H9 (cell line): ENCODE results near the gene TEX10. TPM values are rescaled to one million over a fixed set of nuclear protein-coding genes. Genes with fewer than 3 reads are reported as not detected.
"Not testable (repeated sequence)": the region's sequence is repeated elsewhere in the genome, so short reads cannot be mapped to it uniquely, and the experiment has no call there.

Experiments used
- DNase-seq: peaks from one replicate; pipeline ENCODE4 v3.0.0-alpha.2; 2017
- H2AFZ ChIP-seq: one replicate; pipeline ENCODE4 v1.6.1; 2013; ENCODE audit warnings: mild to moderate bottlenecking, low read length, control low read depth, moderate library complexity
- H2AK5ac ChIP-seq: 2 replicates; pipeline ENCODE4 v1.6.1; 2013; ENCODE audit warnings: low read length, control low read depth, mixed read lengths; ENCODE audit not compliant: insufficient read length
- H2BK120ac ChIP-seq: one replicate; pipeline ENCODE4 v1.6.1; 2013; ENCODE audit warnings: low read depth, mild to moderate bottlenecking, low read length, control low read depth, inconsistent platforms; ENCODE audit not compliant: poor library complexity, severe bottlenecking
- H2BK12ac ChIP-seq: 2 replicates; pipeline ENCODE4 v1.6.1; 2013; ENCODE audit warnings: low read length, control low read depth, mixed read lengths, low read depth; ENCODE audit not compliant: insufficient read length
- H2BK15ac ChIP-seq: 2 replicates; pipeline ENCODE4 v1.6.1; 2013; ENCODE audit warnings: low read depth, low read length, control low read depth
- H2BK20ac ChIP-seq: one replicate; pipeline ENCODE4 v1.6.1; 2013; ENCODE audit warnings: low read depth, mild to moderate bottlenecking, low read length, control low read depth, inconsistent platforms; ENCODE audit not compliant: poor library complexity, severe bottlenecking
- H2BK5ac ChIP-seq: 2 replicates; pipeline ENCODE4 v1.6.1; 2013; ENCODE audit warnings: low read length, control low read depth, mixed read lengths; ENCODE audit not compliant: insufficient read length
- H3K14ac ChIP-seq: 2 replicates; pipeline ENCODE4 v1.6.1; 2013; ENCODE audit warnings: low read length, control low read depth; ENCODE audit not compliant: insufficient read depth
- H3K18ac ChIP-seq: 2 replicates; pipeline ENCODE4 v1.6.1; 2013; ENCODE audit warnings: low read depth, mild to moderate bottlenecking, mixed read lengths, low read length, control low read depth; ENCODE audit not compliant: insufficient read length
- H3K23ac ChIP-seq: 2 replicates; pipeline ENCODE4 v1.6.1; 2013; ENCODE audit warnings: low read length, control low read depth, mixed read lengths, low read depth; ENCODE audit not compliant: insufficient read length
- H3K23me2 ChIP-seq: 2 replicates; pipeline ENCODE4 v1.6.1; 2013; ENCODE audit warnings: low read depth, mild to moderate bottlenecking, mixed read lengths, low read length, control low read depth; ENCODE audit not compliant: insufficient read length, poor library complexity, severe bottlenecking
- H3K27ac ChIP-seq: 2 replicates; pipeline ENCODE4 v1.5.1; 2013; ENCODE audit warnings: low read length, control low read depth, mixed read lengths, low read depth; ENCODE audit not compliant: insufficient read length
- H3K27me3 ChIP-seq: 2 replicates; pipeline ENCODE4 v1.6.1; 2013; ENCODE audit warnings: low read length, control low read depth, inconsistent platforms; ENCODE audit not compliant: insufficient read depth
- H3K4ac ChIP-seq: 2 replicates; pipeline ENCODE4 v1.6.1; 2013; ENCODE audit warnings: low read depth, mild to moderate bottlenecking, control low read depth, inconsistent platforms, low read length, moderate library complexity
- H3K4me1 ChIP-seq: 2 replicates; pipeline ENCODE4 v1.6.1; 2013; ENCODE audit warnings: low read length, control low read depth, inconsistent platforms; ENCODE audit not compliant: insufficient read depth
- H3K4me2 ChIP-seq: 2 replicates; pipeline ENCODE4 v1.6.1; 2013; ENCODE audit warnings: low read length, control low read depth, mixed read lengths; ENCODE audit not compliant: insufficient read length, insufficient read depth
- H3K56ac ChIP-seq: 2 replicates; pipeline ENCODE4 v1.6.1; 2013; ENCODE audit warnings: low read depth, mild to moderate bottlenecking, mixed read lengths, low read length, control low read depth; ENCODE audit not compliant: insufficient read length
- H3K79me1 ChIP-seq: 2 replicates; pipeline ENCODE4 v1.6.1; 2013; ENCODE audit warnings: low read depth, mild to moderate bottlenecking, moderate library complexity, low read length, control low read depth, inconsistent platforms; ENCODE audit not compliant: insufficient read depth, poor library complexity, severe bottlenecking
- H3K79me2 ChIP-seq: 2 replicates; pipeline ENCODE4 v1.6.1; 2013; ENCODE audit warnings: low read length, control low read depth, inconsistent platforms; ENCODE audit not compliant: insufficient read depth
- H3K9ac ChIP-seq: 2 replicates; pipeline ENCODE4 v1.6.1; 2013; ENCODE audit warnings: low read length, control low read depth, mixed read lengths; ENCODE audit not compliant: insufficient read length; ENCODE audit errors: extremely low read depth
- H3K9me3 ChIP-seq: one replicate; pipeline ENCODE4 v1.6.1; 2013; ENCODE audit warnings: low read depth, low read length, inconsistent platforms; ENCODE audit not compliant: control insufficient read depth
- H3T11ph ChIP-seq: one replicate; pipeline ENCODE4 v1.6.1; 2013; ENCODE audit warnings: mild to moderate bottlenecking, low read length, control low read depth, inconsistent platforms
- H4K20me1 ChIP-seq: one replicate; pipeline ENCODE4 v1.6.1; 2013; ENCODE audit not compliant: control insufficient read depth, insufficient read length, insufficient read depth
- H4K5ac ChIP-seq: 2 replicates; pipeline ENCODE4 v1.6.1; 2013; ENCODE audit warnings: low read depth, mild to moderate bottlenecking, mixed read lengths, low read length, control low read depth; ENCODE audit not compliant: insufficient read length
- H4K8ac ChIP-seq: replicated peaks from 2 replicates; pipeline ENCODE4 v1.6.1; 2013; ENCODE audit warnings: low read length, control low read depth, mixed read lengths, low read depth; ENCODE audit not compliant: insufficient read length
- H4K91ac ChIP-seq: 2 replicates; pipeline ENCODE4 v1.6.1; 2013; ENCODE audit warnings: low read depth, mild to moderate bottlenecking, moderate library complexity, mixed read lengths, low read length, control low read depth; ENCODE audit not compliant: insufficient read length
- H3K27ac Mint-ChIP-seq, 3 experiments: 2 replicates in 2 of 3; 3 replicates in 1 of 3; pipeline ENCODE4 v1.8.0; 2020 to 2021; ENCODE audit warnings: mixed read lengths in 3 of 3, mild to moderate bottlenecking in 1 of 3, moderate library complexity in 1 of 3
- H3K27me3 Mint-ChIP-seq: 2 replicates; pipeline ENCODE4 v1.8.0; 2021; ENCODE audit warnings: low read depth, mild to moderate bottlenecking, moderate library complexity, mixed read lengths
- H3K36me3 Mint-ChIP-seq, 3 experiments: 2 replicates in 2 of 3; 3 replicates in 1 of 3; pipeline ENCODE4 v1.8.0; 2020 to 2021; ENCODE audit warnings: low read depth in 3 of 3, mixed read lengths in 3 of 3; ENCODE audit not compliant: insufficient read depth in 1 of 3
- H3K4me1 Mint-ChIP-seq, 2 experiments: 2 replicates each; pipeline ENCODE4 v1.8.0; 2020; ENCODE audit warnings: mixed read lengths in 2 of 2
- H3K4me3 Mint-ChIP-seq, 2 experiments: 2 replicates in 1 of 2; 3 replicates in 1 of 2; pipeline ENCODE4 v1.8.0; 2020 to 2021; ENCODE audit warnings: mild to moderate bottlenecking in 2 of 2, mixed read lengths in 2 of 2, moderate library complexity in 1 of 2
- H3K9me3 Mint-ChIP-seq, 2 experiments: 2 replicates in 1 of 2; 3 replicates in 1 of 2; pipeline ENCODE4 v1.8.0; 2020; ENCODE audit warnings: mild to moderate bottlenecking in 2 of 2, mixed read lengths in 2 of 2, moderate library complexity in 1 of 2
- WGBS: extraction: QIAGEN DNeasy Blood & Tissue Kit; methylation state at CpG from one replicate; pipeline ENCODE4 v1.1.7; 2013; ENCODE audit warnings: missing lambda C conversion rate, low lambda C conversion rate, mixed read lengths; ENCODE audit not compliant: insufficient read length; ENCODE audit errors: extremely low coverage; 5-methylcytosine and 5-hydroxymethylcytosine counted together
- total RNA-seq: library from RNA; stranded (reverse); gene quantifications from 2 replicates; pipeline ENCODE4 v1.2.1, GENCODE V29; 2021
- TF ChIP-seq, protein P1 (sequence below): fragments of 200-600 bp; sonication (generic); conservative IDR thresholded peaks from 3 replicates; pipeline ENCODE4 v1.8.0; 2021; ENCODE audit warnings: antibody characterized with exemption, mild to moderate bottlenecking

TEX10 gene
- total RNA-seq, 1 experiment from 2014 or later, result 70.8 TPM

DNA sequence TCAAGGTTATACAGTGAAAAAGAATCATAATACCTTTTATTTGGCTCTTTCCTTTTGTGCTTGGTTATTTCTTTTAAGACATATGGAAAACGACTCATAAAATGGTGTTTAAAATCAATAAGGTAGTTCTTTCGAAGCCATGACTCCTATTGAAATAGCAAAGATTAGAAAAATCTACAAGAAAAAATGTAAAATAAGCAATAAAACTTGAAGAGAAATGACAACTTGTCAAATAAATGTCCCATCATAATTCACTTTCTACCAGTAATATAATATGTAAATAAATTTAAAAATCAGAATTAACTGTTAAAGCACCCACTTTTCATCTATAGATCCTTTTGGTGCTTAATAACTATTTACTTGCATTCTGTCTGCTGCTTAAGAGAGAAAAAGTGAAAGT is 12.5 kb downstream of the TEX10 start:
- Histone ChIP-seq H2AK5ac (no peak overlapping the region), H3K56ac (no peak overlapping the region)
- no peaks in the 10 kb centered on the region for H3K27me3 Mint-ChIP-seq

DNA sequence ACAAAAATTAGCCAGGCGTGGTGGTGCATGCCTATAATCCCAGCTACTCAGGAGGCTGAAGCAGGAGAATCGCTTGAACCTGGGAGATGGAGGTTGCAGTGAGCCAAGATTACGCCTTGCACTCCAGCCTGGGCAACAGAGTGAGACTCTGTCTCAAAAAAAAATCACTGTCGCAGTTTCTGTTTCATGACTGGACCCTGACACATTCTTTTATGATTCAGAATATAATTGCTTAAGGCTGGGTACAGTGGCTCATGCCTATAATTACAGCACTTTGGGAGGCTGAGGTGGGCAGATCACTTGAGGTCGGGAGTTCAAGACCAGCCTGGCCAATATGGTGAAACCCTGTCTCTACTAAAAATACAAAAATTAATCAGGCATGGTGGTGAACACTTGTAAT is 14.0 kb downstream of the TEX10 start:
- not testable (repeated sequence) for H3T11ph ChIP-seq, H4K8ac ChIP-seq, H2BK15ac ChIP-seq, H2BK120ac ChIP-seq, H3K27ac ChIP-seq, H4K91ac ChIP-seq, H3K56ac ChIP-seq, H2BK20ac ChIP-seq, H3K4me3 Mint-ChIP-seq, H2BK5ac ChIP-seq, H3K23ac ChIP-seq, H3K27me3 Mint-ChIP-seq, H2AK5ac ChIP-seq, H3K27me3 ChIP-seq, H3K9ac ChIP-seq, H2BK12ac ChIP-seq, DNase-seq, H3K4me1 ChIP-seq, H3K9me3 ChIP-seq, H3K27ac Mint-ChIP-seq, H3K14ac ChIP-seq, H3K18ac ChIP-seq, H4K20me1 ChIP-seq, H3K9me3 Mint-ChIP-seq, H4K5ac ChIP-seq, H2AFZ ChIP-seq, H3K4ac ChIP-seq, H3K23me2 ChIP-seq, H3K4me2 ChIP-seq
- H3K36me3 Mint-ChIP-seq, result peaks cover 32 to 58% (median 32%) of the 10 kb centered on the region in 3 experiments; a peak in 6 of 7 replicates
- WGBS, result no CpG with 5 or more reads among the region's 5 CpGs
- Histone ChIP-seq H3K79me2 (peaks cover 12% of the 10 kb centered on the region; the same call in 1 of the 2 replicates), H3K79me1 (peaks cover 15% of the 10 kb centered on the region)
- peaks cover 12 to 20% of the 10 kb centered on the region in 2 experiments for H3K4me1 Mint-ChIP-seq

More for the DNA sequence above, 12.5 kb downstream of the TEX10 start:
- Histone ChIP-seq H3K4me1 (peaks cover 4% of the 10 kb centered on the region; the same call in 1 of the 2 replicates), H2BK20ac (no peak overlapping the region), H4K5ac (no peak overlapping the region), H3K4me2 (no peak overlapping the region), H3K9me3 (no peaks in the 10 kb centered on the region), H2BK120ac (no peak overlapping the region), H3K4ac (no peak overlapping the region), H4K8ac (no peak overlapping the region), H3K27ac (no peak overlapping the region), H4K20me1 (no peaks in the 10 kb centered on the region), H3K23me2 (no peaks in the 10 kb centered on the region), H2BK12ac (no peak overlapping the region), H3K23ac (no peak overlapping the region), H3K9ac (no peak overlapping the region), H3K27me3 (no peaks in the 10 kb centered on the region), H4K91ac (no peak overlapping the region), H3K79me1 (peaks cover 10% of the 10 kb centered on the region), H2BK5ac (no peak overlapping the region), H3T11ph (no peak overlapping the region), H3K14ac (no peak overlapping the region), H2BK15ac (no peak overlapping the region), H3K79me2 (peaks cover 14% of the 10 kb centered on the region; the same call in 1 of the 2 replicates), H2AFZ (no peak overlapping the region), H3K18ac (no peak overlapping the region)
- WGBS, result no CpG with 5 or more reads among the region's 2 CpGs
- Mint-ChIP-seq H3K36me3 (peaks cover 29 to 48% (median 32%) of the 10 kb centered on the region in 3 experiments; a peak in 6 of 7 replicates), H3K4me3 (no peak overlapping the region), H3K4me1 (peaks cover 12 to 20% of the 10 kb centered on the region in 2 experiments), H3K9me3 (no peaks in the 10 kb centered on the region; a peak in 1 of 5 replicates), H3K27ac (no peak overlapping the region)
- TF ChIP-seq, protein P1, sequence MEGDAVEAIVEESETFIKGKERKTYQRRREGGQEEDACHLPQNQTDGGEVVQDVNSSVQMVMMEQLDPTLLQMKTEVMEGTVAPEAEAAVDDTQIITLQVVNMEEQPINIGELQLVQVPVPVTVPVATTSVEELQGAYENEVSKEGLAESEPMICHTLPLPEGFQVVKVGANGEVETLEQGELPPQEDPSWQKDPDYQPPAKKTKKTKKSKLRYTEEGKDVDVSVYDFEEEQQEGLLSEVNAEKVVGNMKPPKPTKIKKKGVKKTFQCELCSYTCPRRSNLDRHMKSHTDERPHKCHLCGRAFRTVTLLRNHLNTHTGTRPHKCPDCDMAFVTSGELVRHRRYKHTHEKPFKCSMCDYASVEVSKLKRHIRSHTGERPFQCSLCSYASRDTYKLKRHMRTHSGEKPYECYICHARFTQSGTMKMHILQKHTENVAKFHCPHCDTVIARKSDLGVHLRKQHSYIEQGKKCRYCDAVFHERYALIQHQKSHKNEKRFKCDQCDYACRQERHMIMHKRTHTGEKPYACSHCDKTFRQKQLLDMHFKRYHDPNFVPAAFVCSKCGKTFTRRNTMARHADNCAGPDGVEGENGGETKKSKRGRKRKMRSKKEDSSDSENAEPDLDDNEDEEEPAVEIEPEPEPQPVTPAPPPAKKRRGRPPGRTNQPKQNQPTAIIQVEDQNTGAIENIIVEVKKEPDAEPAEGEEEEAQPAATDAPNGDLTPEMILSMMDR, result no peak
- DNase-seq, result no peak
